HepG2 (cell line): ENCODE results near the gene ARL8B. TPM values are rescaled to one million over a fixed set of nuclear protein-coding genes. Genes with fewer than 3 reads are reported as not detected.

Experiments used
- ATRX ChIP-seq: sonication (generic); formaldehyde crosslinking; IDR thresholded peaks from 2 replicates; pipeline ENCODE4 v1.4.0; 2020; ENCODE audit warnings: missing genetic modification reagents, borderline replicate concordance
- BORCS8-MEF2B ChIP-seq: sonication (generic); formaldehyde crosslinking; IDR thresholded peaks from 2 replicates; pipeline ENCODE4 v1.8.0; 2022; ENCODE audit warnings: mild to moderate bottlenecking, missing genetic modification reagents
- EEA1 ChIP-seq: sonication (generic); formaldehyde crosslinking; IDR thresholded peaks from 2 replicates; pipeline ENCODE4 v1.5.1; 2020; ENCODE audit warnings: mild to moderate bottlenecking, missing genetic modification reagents, borderline replicate concordance
- FOSL1 ChIP-seq: sonication (generic); formaldehyde crosslinking; IDR thresholded peaks from 2 replicates; pipeline ENCODE4 v1.9.0; 2021; ENCODE audit warnings: missing genetic modification reagents, borderline replicate concordance
- GFI1 ChIP-seq: sonication (generic); formaldehyde crosslinking; IDR thresholded peaks from 2 replicates; pipeline ENCODE4 v1.5.0; 2020; ENCODE audit warnings: missing genetic modification reagents, mild to moderate bottlenecking, borderline replicate concordance
- SP4 ChIP-seq: sonication (generic); formaldehyde crosslinking; IDR thresholded peaks from 2 replicates; pipeline ENCODE4 v1.8.1; 2023; ENCODE audit warnings: mild to moderate bottlenecking, missing genetic modification reagents
- TEAD3 ChIP-seq: optimal IDR thresholded peaks from 2 replicates; pipeline ENCODE3; 2016; ENCODE audit warnings: borderline replicate concordance
- ZC3H13 ChIP-seq: sonication (generic); formaldehyde crosslinking; IDR thresholded peaks from 2 replicates; pipeline ENCODE4 v1.8.1; 2023; ENCODE audit warnings: mild to moderate bottlenecking, missing genetic modification reagents, moderate library complexity
- ZNF235 ChIP-seq: sonication (generic); formaldehyde crosslinking; IDR thresholded peaks from 2 replicates; pipeline ENCODE4 v1.8.1; 2023; ENCODE audit warnings: mild to moderate bottlenecking, missing genetic modification reagents, borderline replicate concordance
- ZNF263 ChIP-seq: sonication (generic); formaldehyde crosslinking; IDR thresholded peaks from 2 replicates; pipeline ENCODE4 v1.4.0; 2020; ENCODE audit warnings: missing genetic modification reagents
- ZNF616 ChIP-seq: sonication (generic); formaldehyde crosslinking; IDR thresholded peaks from 2 replicates; pipeline ENCODE4 v1.5.0; 2020; ENCODE audit warnings: low read depth, mild to moderate bottlenecking, missing genetic modification reagents
- ZNF652 ChIP-seq: IDR thresholded peaks from 2 replicates; pipeline ENCODE4 v1.6.1; 2016; ENCODE audit warnings: low read depth, borderline replicate concordance
- polyA plus RNA-seq, 8 experiments: library from polyadenylated mRNA; depleted of rRNA in 3 of 8; stranded (reverse) in 7 of 8; unstranded in 1 of 8; fragments of >200 nt; fragmentation: Illumina TruSeq in 4 of 8; extraction: Trizol in 4 of 8; gene quantifications; 2 replicates each; pipeline versions ENCODE4 v1.2.1 to v1.2.3, GENCODE V29; 2011 to 2016; ENCODE audit warnings: low read depth in 4 of 8, missing spikeins in 1 of 8, mixed read lengths in 1 of 8; ENCODE audit not compliant: insufficient read depth in 1 of 8
- total RNA-seq, 5 experiments: library from RNA; depleted of rRNA; stranded (reverse); fragments of >200 nt; fragmentation: Illumina TruSeq; extraction: Trizol; gene quantifications; 2 replicates each; pipeline ENCODE4 v1.2.3, GENCODE V29; 2016; ENCODE audit warnings: low read depth in 1 of 5
- TF ChIP-seq, protein P1 (sequence below): IDR thresholded peaks from 2 replicates; pipeline ENCODE4 v1.6.1; 2016; ENCODE audit warnings: low read depth, missing genetic modification reagents, missing compliant biosample characterization
- TF ChIP-seq, protein P2 (sequence below): sonication (generic); formaldehyde crosslinking; IDR thresholded peaks from 2 replicates; pipeline ENCODE4 v1.9.0; 2021; ENCODE audit warnings: missing genetic modification reagents, mild to moderate bottlenecking, borderline replicate concordance
- TF ChIP-seq, protein P3 (sequence below): sonication (generic); formaldehyde crosslinking; IDR thresholded peaks from 2 replicates; pipeline ENCODE4 v1.8.0; 2022; ENCODE audit warnings: missing genetic modification reagents, mild to moderate bottlenecking, borderline replicate concordance
- TF ChIP-seq, protein P4 (sequence below): sonication (generic); formaldehyde crosslinking; IDR thresholded peaks from 2 replicates; pipeline ENCODE4 v1.4.0; 2020; ENCODE audit warnings: missing genetic modification reagents

ARL8B gene
- total and polyA plus RNA-seq, 2 of the 13 experiments (the other 11 are each of a cell fraction or from before 2014, with no cell fraction given): 23.5 to 30.4 TPM

DNA sequence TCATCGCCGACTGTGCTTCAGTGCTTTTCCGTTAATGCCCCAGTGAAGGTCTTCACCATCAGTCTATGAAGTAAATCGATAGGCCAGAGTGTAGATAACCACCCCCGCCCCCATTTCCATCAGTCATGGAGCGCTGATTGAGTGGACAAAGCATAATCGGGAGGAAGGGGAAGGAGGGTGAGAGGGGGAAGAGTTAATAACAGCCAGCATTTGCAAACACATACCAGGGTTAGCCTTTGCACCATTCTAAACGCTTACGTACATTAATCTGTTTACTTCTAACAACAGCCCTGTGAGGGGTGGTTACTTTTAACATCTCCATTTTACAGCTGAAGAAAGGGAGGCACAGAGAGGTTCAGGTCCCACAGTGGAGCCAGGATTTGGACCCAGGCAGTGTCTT lies 92.3 kb downstream of the ARL8B start (continued):
- TF ChIP-seq, protein P1, sequence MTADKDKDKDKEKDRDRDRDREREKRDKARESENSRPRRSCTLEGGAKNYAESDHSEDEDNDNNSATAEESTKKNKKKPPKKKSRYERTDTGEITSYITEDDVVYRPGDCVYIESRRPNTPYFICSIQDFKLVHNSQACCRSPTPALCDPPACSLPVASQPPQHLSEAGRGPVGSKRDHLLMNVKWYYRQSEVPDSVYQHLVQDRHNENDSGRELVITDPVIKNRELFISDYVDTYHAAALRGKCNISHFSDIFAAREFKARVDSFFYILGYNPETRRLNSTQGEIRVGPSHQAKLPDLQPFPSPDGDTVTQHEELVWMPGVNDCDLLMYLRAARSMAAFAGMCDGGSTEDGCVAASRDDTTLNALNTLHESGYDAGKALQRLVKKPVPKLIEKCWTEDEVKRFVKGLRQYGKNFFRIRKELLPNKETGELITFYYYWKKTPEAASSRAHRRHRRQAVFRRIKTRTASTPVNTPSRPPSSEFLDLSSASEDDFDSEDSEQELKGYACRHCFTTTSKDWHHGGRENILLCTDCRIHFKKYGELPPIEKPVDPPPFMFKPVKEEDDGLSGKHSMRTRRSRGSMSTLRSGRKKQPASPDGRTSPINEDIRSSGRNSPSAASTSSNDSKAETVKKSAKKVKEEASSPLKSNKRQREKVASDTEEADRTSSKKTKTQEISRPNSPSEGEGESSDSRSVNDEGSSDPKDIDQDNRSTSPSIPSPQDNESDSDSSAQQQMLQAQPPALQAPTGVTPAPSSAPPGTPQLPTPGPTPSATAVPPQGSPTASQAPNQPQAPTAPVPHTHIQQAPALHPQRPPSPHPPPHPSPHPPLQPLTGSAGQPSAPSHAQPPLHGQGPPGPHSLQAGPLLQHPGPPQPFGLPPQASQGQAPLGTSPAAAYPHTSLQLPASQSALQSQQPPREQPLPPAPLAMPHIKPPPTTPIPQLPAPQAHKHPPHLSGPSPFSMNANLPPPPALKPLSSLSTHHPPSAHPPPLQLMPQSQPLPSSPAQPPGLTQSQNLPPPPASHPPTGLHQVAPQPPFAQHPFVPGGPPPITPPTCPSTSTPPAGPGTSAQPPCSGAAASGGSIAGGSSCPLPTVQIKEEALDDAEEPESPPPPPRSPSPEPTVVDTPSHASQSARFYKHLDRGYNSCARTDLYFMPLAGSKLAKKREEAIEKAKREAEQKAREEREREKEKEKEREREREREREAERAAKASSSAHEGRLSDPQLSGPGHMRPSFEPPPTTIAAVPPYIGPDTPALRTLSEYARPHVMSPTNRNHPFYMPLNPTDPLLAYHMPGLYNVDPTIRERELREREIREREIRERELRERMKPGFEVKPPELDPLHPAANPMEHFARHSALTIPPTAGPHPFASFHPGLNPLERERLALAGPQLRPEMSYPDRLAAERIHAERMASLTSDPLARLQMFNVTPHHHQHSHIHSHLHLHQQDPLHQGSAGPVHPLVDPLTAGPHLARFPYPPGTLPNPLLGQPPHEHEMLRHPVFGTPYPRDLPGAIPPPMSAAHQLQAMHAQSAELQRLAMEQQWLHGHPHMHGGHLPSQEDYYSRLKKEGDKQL: no peak
- TF ChIP-seq EEA1 (CRISPR knock-in tag) (no peak), ZNF263 (CRISPR knock-in tag) (peak; percentile 84), SP4 (CRISPR knock-in tag) (no peak), FOSL1 (CRISPR knock-in tag) (no peak), ZNF616 (no peak), ATRX (no peak), GFI1 (peak; percentile 71; the same call in 1 of the 2 replicates), ZNF652 (CRISPR knock-in tag) (peak; percentile 71), ZC3H13 (CRISPR knock-in tag) (no peak), TEAD3 (CRISPR knock-in tag) (peak; percentile 28), ZNF235 (CRISPR knock-in tag) (no peak), BORCS8-MEF2B (CRISPR knock-in tag) (no peak)
- TF ChIP-seq, protein P2, sequence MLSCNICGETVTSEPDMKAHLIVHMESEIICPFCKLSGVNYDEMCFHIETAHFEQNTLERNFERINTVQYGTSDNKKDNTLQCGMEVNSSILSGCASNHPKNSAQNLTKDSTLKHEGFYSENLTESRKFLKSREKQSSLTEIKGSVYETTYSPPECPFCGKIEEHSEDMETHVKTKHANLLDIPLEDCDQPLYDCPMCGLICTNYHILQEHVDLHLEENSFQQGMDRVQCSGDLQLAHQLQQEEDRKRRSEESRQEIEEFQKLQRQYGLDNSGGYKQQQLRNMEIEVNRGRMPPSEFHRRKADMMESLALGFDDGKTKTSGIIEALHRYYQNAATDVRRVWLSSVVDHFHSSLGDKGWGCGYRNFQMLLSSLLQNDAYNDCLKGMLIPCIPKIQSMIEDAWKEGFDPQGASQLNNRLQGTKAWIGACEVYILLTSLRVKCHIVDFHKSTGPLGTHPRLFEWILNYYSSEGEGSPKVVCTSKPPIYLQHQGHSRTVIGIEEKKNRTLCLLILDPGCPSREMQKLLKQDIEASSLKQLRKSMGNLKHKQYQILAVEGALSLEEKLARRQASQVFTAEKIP (CRISPR knock-in tag): no peak
- TF ChIP-seq, protein P3, sequence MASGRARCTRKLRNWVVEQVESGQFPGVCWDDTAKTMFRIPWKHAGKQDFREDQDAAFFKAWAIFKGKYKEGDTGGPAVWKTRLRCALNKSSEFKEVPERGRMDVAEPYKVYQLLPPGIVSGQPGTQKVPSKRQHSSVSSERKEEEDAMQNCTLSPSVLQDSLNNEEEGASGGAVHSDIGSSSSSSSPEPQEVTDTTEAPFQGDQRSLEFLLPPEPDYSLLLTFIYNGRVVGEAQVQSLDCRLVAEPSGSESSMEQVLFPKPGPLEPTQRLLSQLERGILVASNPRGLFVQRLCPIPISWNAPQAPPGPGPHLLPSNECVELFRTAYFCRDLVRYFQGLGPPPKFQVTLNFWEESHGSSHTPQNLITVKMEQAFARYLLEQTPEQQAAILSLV: no peak
- TF ChIP-seq, protein P4, sequence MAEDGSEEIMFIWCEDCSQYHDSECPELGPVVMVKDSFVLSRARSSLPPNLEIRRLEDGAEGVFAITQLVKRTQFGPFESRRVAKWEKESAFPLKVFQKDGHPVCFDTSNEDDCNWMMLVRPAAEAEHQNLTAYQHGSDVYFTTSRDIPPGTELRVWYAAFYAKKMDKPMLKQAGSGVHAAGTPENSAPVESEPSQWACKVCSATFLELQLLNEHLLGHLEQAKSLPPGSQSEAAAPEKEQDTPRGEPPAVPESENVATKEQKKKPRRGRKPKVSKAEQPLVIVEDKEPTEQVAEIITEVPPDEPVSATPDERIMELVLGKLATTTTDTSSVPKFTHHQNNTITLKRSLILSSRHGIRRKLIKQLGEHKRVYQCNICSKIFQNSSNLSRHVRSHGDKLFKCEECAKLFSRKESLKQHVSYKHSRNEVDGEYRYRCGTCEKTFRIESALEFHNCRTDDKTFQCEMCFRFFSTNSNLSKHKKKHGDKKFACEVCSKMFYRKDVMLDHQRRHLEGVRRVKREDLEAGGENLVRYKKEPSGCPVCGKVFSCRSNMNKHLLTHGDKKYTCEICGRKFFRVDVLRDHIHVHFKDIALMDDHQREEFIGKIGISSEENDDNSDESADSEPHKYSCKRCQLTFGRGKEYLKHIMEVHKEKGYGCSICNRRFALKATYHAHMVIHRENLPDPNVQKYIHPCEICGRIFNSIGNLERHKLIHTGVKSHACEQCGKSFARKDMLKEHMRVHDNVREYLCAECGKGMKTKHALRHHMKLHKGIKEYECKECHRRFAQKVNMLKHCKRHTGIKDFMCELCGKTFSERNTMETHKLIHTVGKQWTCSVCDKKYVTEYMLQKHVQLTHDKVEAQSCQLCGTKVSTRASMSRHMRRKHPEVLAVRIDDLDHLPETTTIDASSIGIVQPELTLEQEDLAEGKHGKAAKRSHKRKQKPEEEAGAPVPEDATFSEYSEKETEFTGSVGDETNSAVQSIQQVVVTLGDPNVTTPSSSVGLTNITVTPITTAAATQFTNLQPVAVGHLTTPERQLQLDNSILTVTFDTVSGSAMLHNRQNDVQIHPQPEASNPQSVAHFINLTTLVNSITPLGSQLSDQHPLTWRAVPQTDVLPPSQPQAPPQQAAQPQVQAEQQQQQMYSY (CRISPR knock-in tag): no peak
